H1 (cell line): ENCODE data around the gene TUBB4B. TPM values are rescaled to one million over a fixed set of nuclear protein-coding genes. Genes with fewer than 3 reads are reported as not detected.

Experiments used
- CTCF ChIA-PET: fragments of 300-600 bp; sonication (Branson Sonifier 250); formaldehyde crosslinking; loops from one replicate; lab custom pipeline; 2021; ENCODE audit not compliant: partially characterized antibody; lab: Charles Lee
- POLR2A ChIA-PET: fragments of 300-600 bp; sonication (Branson Sonifier 250); formaldehyde crosslinking; loops from one replicate; lab custom pipeline; 2021; ENCODE audit warnings: inconsistent platforms; ENCODE audit not compliant: partially characterized antibody; lab: Charles Lee
- DNase-seq, 2 experiments: peaks; one replicate each; pipeline versions ENCODE4 v3.0.0 to v3.0.0-alpha.2; 2010 to 2022; ENCODE audit warnings: low spot score in 2 of 2, low read depth in 1 of 2, mixed read lengths in 1 of 2
- FAIRE-seq: peaks from 2 replicates; lab custom pipeline; 2011; peaks lifted over from hg19 to GRCh38; lab: Jason Lieb, UNC
- H2AFZ ChIP-seq: 2 replicates; pipeline ENCODE4 v1.8.1; 2012; ENCODE audit warnings: low read length, inconsistent platforms
- H2AK5ac ChIP-seq: 2 replicates; pipeline ENCODE4 v1.6.1; 2013; ENCODE audit warnings: low read depth, low read length
- H2BK120ac ChIP-seq: replicated peaks from 2 replicates; pipeline ENCODE3; 2013; ENCODE audit warnings: low read depth, low read length, inconsistent platforms
- H2BK12ac ChIP-seq: 2 replicates; pipeline ENCODE4 v1.6.1; 2013; ENCODE audit warnings: low read depth, low read length
- H2BK15ac ChIP-seq: 2 replicates; pipeline ENCODE4 v1.6.1; 2013; ENCODE audit warnings: low read length
- H2BK20ac ChIP-seq: 2 replicates; pipeline ENCODE4 v1.6.1; 2013; ENCODE audit warnings: low read length
- H2BK5ac ChIP-seq: 2 replicates; pipeline ENCODE4 v1.6.1; 2013; ENCODE audit warnings: low read depth, low read length
- H3K14ac ChIP-seq: 2 replicates; pipeline ENCODE4 v1.6.1; 2013; ENCODE audit warnings: inconsistent platforms; ENCODE audit not compliant: insufficient read length
- H3K18ac ChIP-seq: 2 replicates; pipeline ENCODE4 v1.6.1; 2013; ENCODE audit warnings: low read length; ENCODE audit errors: extremely low read depth
- H3K23ac ChIP-seq: 2 replicates; pipeline ENCODE4 v1.6.1; 2013; ENCODE audit warnings: inconsistent platforms; ENCODE audit not compliant: insufficient read length
- H3K23me2 ChIP-seq: 2 replicates; pipeline ENCODE4 v1.6.1; 2013; ENCODE audit warnings: low read depth, low read length
- H3K27ac ChIP-seq: 2 replicates; pipeline ENCODE4 v1.6.1; 2011; ENCODE audit warnings: low read depth, low read length, inconsistent platforms
- H3K27me3 ChIP-seq, 4 experiments: replicated peaks in 1 of 4; 1 replicate in 1 of 4; 2 replicates in 3 of 4; pipeline versions ENCODE4 v1.6.1 to v1.8.1; 2011 to 2013; ENCODE audit warnings: low read length in 3 of 4, mild to moderate bottlenecking in 3 of 4, inconsistent platforms in 2 of 4, mixed read lengths in 2 of 4, moderate library complexity in 1 of 4; ENCODE audit not compliant: control insufficient read depth in 3 of 4, insufficient read depth in 3 of 4; ENCODE audit errors: extremely low read depth in 1 of 4
- H3K36me3 ChIP-seq, 4 experiments: 2 replicates each; pipeline versions ENCODE4 v1.6.1 to v1.8.1; 2011 to 2013; ENCODE audit warnings: mild to moderate bottlenecking in 4 of 4, low read length in 3 of 4, moderate library complexity in 2 of 4, control low read depth in 1 of 4, inconsistent platforms in 1 of 4; ENCODE audit not compliant: insufficient read depth in 4 of 4, control insufficient read depth in 2 of 4
- H3K4ac ChIP-seq: replicated peaks from 2 replicates; pipeline ENCODE3; 2013; ENCODE audit warnings: low read length, low read depth, mixed read lengths, inconsistent platforms; ENCODE audit not compliant: insufficient read length
- H3K4me1 ChIP-seq, 4 experiments: replicated peaks in 1 of 4; 1 replicate in 1 of 4; 2 replicates in 3 of 4; pipeline versions ENCODE4 v1.6.1 to v1.8.1; 2011 to 2013; ENCODE audit warnings: low read length in 3 of 4, inconsistent platforms in 2 of 4, mixed read lengths in 1 of 4; ENCODE audit not compliant: insufficient read depth in 4 of 4, control insufficient read depth in 3 of 4
- H3K4me2 ChIP-seq, 2 experiments: 2 replicates each; pipeline versions ENCODE4 v1.6.1 to v1.8.1; 2011 to 2013; ENCODE audit warnings: low read depth in 2 of 2, low read length in 2 of 2, control low read depth in 1 of 2, inconsistent platforms in 1 of 2, mild to moderate bottlenecking in 1 of 2; ENCODE audit not compliant: insufficient read depth in 1 of 2
- H3K4me3 ChIP-seq, 4 experiments: fragments of 200-600, 300-600 bp in 1 of 4; sonication (generic), shearing (Covaris generic), sonication (Bioruptor Twin) in 1 of 4; 2 replicates each; pipeline versions ENCODE4 v1.5.1 to v1.8.1; 2011 to 2016; ENCODE audit warnings: low read length in 4 of 4, low read depth in 3 of 4, control low read depth in 2 of 4, inconsistent platforms in 2 of 4, mild to moderate bottlenecking in 2 of 4, mixed read lengths in 1 of 4, moderate library complexity in 1 of 4; ENCODE audit not compliant: insufficient read depth in 2 of 4; ENCODE audit errors: extremely low read depth in 1 of 4
- H3K56ac ChIP-seq: replicated peaks from 2 replicates; pipeline ENCODE3; 2013; ENCODE audit warnings: low read depth, mild to moderate bottlenecking, mixed read lengths, low read length, inconsistent platforms; ENCODE audit not compliant: insufficient read length
- H3K79me1 ChIP-seq: 2 replicates; pipeline ENCODE4 v1.6.1; 2013; ENCODE audit warnings: low read depth, low read length, control low read depth
- H3K79me2 ChIP-seq, 2 experiments: 2 replicates each; pipeline versions ENCODE4 v1.6.1 to v1.8.1; 2012 to 2013; ENCODE audit warnings: low read length in 2 of 2, mild to moderate bottlenecking in 2 of 2, inconsistent platforms in 1 of 2; ENCODE audit not compliant: insufficient read depth in 2 of 2, control insufficient read depth in 1 of 2
- H3K9ac ChIP-seq, 4 experiments: replicated peaks in 1 of 4; 1 replicate in 1 of 4; 2 replicates in 3 of 4; pipeline versions ENCODE4 v1.6.1 to v1.8.1; 2011 to 2013; ENCODE audit warnings: low read depth in 3 of 4, low read length in 3 of 4, control low read depth in 2 of 4, mild to moderate bottlenecking in 2 of 4, moderate library complexity in 2 of 4, inconsistent platforms in 1 of 4; ENCODE audit errors: extremely low read depth in 1 of 4
- H3K9me3 ChIP-seq, 2 experiments: 2 replicates each; pipeline versions ENCODE4 v1.6.1 to v1.8.1; 2012 to 2013; ENCODE audit warnings: mild to moderate bottlenecking in 2 of 2, moderate library complexity in 2 of 2, control low read depth in 1 of 2, inconsistent platforms in 1 of 2, low read depth in 1 of 2, low read length in 1 of 2, mixed read lengths in 1 of 2; ENCODE audit not compliant: insufficient read depth in 2 of 2
- H4K20me1 ChIP-seq, 2 experiments: replicated peaks in 1 of 2; 2 replicates each; pipeline versions ENCODE3 to v1.8.1; 2011 to 2013; ENCODE audit warnings: inconsistent platforms in 2 of 2, low read length in 2 of 2, mild to moderate bottlenecking in 1 of 2; ENCODE audit not compliant: insufficient read depth in 2 of 2, control insufficient read depth in 1 of 2
- H4K5ac ChIP-seq: 2 replicates; pipeline ENCODE4 v1.6.1; 2013; ENCODE audit warnings: low read length, low read depth, mixed read lengths, inconsistent platforms; ENCODE audit not compliant: insufficient read length
- H4K8ac ChIP-seq: 2 replicates; pipeline ENCODE4 v1.8.0; 2013; ENCODE audit warnings: mild to moderate bottlenecking, moderate library complexity, low read length, inconsistent platforms; ENCODE audit not compliant: insufficient read depth; ENCODE audit errors: extremely low read depth
- H4K91ac ChIP-seq: replicated peaks from 2 replicates; pipeline ENCODE3; 2013; ENCODE audit warnings: low read length, mixed read lengths, inconsistent platforms; ENCODE audit not compliant: insufficient read length
- ATF3 ChIP-seq: IDR thresholded peaks from 2 replicates; pipeline ENCODE4 v1.6.1; 2011; ENCODE audit warnings: low read depth, mild to moderate bottlenecking, low read length; ENCODE audit not compliant: insufficient read depth
- BACH1 ChIP-seq: IDR thresholded peaks from 2 replicates; pipeline ENCODE4 v1.6.1; 2012; ENCODE audit warnings: low read length, improper control_type of control experiment
- BCL11A ChIP-seq, 2 experiments: IDR thresholded peaks; one replicate each; pipeline ENCODE4 v1.6.1; 2011; ENCODE audit warnings: low read depth in 2 of 2, low read length in 2 of 2, mild to moderate bottlenecking in 2 of 2
- BRCA1 ChIP-seq: IDR thresholded peaks from 2 replicates; pipeline ENCODE4 v1.6.1; 2012; ENCODE audit warnings: low read depth, low read length, improper control_type of control experiment
- CBX8 ChIP-seq: fragments of 300-800, 300-1000 bp; sonication (generic); IDR thresholded peaks from 2 replicates; pipeline ENCODE4 v1.7.1; 2016; ENCODE audit warnings: low read depth, low read length, borderline replicate concordance
- CREB1 ChIP-seq: IDR thresholded peaks from 2 replicates; pipeline ENCODE4 v1.6.1; 2012; ENCODE audit warnings: inconsistent platforms
- GABPA ChIP-seq: IDR thresholded peaks from 2 replicates; pipeline ENCODE4 v1.6.1; 2011; ENCODE audit warnings: mild to moderate bottlenecking, low read length, moderate library complexity, borderline replicate concordance; ENCODE audit not compliant: insufficient read depth
- HDAC6 ChIP-seq: IDR thresholded peaks from one replicate; pipeline ENCODE4 v1.7.1; 2012; ENCODE audit warnings: low read depth, mild to moderate bottlenecking, inconsistent platforms, low read length, moderate library complexity
- KDM4A ChIP-seq: IDR thresholded peaks from one replicate; pipeline ENCODE4 v1.7.1; 2012; ENCODE audit warnings: low read depth, mild to moderate bottlenecking, moderate library complexity, low read length, inconsistent platforms; ENCODE audit not compliant: severe bottlenecking
- POLR2AphosphoS5 ChIP-seq: IDR thresholded peaks from 2 replicates; pipeline ENCODE4 v1.6.1; 2011; ENCODE audit warnings: low read depth, low read length
- SP2 ChIP-seq: IDR thresholded peaks from 2 replicates; pipeline ENCODE4 v1.6.1; 2012; ENCODE audit warnings: mild to moderate bottlenecking, low read length, inconsistent platforms
- SRF ChIP-seq: IDR thresholded peaks from 2 replicates; pipeline ENCODE4 v1.6.1; 2011; ENCODE audit warnings: mild to moderate bottlenecking, low read depth, low read length, moderate library complexity
- TAF1 ChIP-seq: IDR thresholded peaks from 2 replicates; pipeline ENCODE4 v1.6.1; 2011; ENCODE audit warnings: mild to moderate bottlenecking, low read depth, low read length
- TAF7 ChIP-seq: optimal IDR thresholded peaks from 2 replicates; pipeline ENCODE3; 2011; ENCODE audit warnings: low read depth, mild to moderate bottlenecking, inconsistent platforms, low read length, moderate library complexity, borderline replicate concordance
- TCF12 ChIP-seq: IDR thresholded peaks from 2 replicates; pipeline ENCODE4 v1.6.1; 2011; ENCODE audit warnings: low read depth, mild to moderate bottlenecking, low read length
- WGBS, 2 experiments: shearing (Covaris generic) in 1 of 2; methylation state at CpG; one replicate each; pipeline versions ENCODE4 v1.1.6 to v1.1.7; 2013 to 2015; ENCODE audit warnings: low lambda C conversion rate in 2 of 2, mixed read lengths in 2 of 2, inconsistent platforms in 1 of 2, low coverage in 1 of 2, missing lambda C conversion rate in 1 of 2; ENCODE audit not compliant: insufficient replicate concordance in 2 of 2, insufficient coverage in 1 of 2, insufficient read length in 1 of 2; ENCODE audit errors: extremely low coverage in 1 of 2, missing lambda C conversion rate in 1 of 2; 5-methylcytosine and 5-hydroxymethylcytosine counted together
- polyA plus RNA-seq, 7 experiments: library from polyadenylated mRNA; depleted of rRNA in 3 of 7; stranded (reverse) in 5 of 7; unstranded in 2 of 7; fragments of >200 nt in 5 of 7; fragments of 200-250 nt in 2 of 7; gene quantifications; 1 replicate in 5 of 7; 2 replicates in 1 of 7; 4 replicates in 1 of 7; pipeline versions ENCODE4 v1.2.1 to v1.2.3, GENCODE V29; 2011 to 2013; ENCODE audit warnings: missing spikeins in 2 of 7, mixed read lengths in 2 of 7
- total RNA-seq: library from RNA; stranded (reverse); fragmentation: NEBNext Ultra II Directional; extraction: Animal tissue kit (Norgen Biotek cat#: 25700); gene quantifications from 2 replicates; pipeline ENCODE4 v1.2.1, GENCODE V29; 2021

Gene TUBB4B
- total and polyA plus RNA-seq, 2 of the 8 experiments (the other 6 are each of a cell fraction or from before 2014, with no cell fraction given) = 280 to 307 TPM

DNA sequence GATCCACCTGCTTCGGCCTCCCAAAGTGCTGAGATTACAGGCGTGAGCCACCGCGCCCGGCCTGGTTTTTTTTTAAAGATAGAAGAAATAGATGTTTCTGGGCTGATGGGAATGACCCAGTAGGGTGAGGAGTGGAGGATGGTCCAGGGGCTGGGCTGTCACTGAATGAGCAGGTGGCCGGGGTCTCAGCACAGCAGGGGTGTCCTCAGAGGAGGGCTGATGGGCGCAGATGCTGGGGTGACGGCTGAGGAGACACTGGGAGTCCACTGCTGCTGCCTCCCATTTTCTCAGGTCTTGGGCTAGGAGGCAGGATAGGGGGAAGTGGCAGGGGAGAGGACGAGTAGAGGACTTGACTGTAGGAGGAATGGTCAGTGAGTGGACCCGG is 34.1 kb downstream of the TUBB4B start:
- WGBS, 2 experiments = 91% methylated on average over 10 of the region's 10 CpGs; no CpG with 5 or more reads in 1 of the 2 experiments
- no peak overlapping the region for H3K4me3 ChIP-seq
- no peak overlapping the region for H2BK12ac ChIP-seq
- no peak overlapping the region for H4K5ac ChIP-seq
- no peak overlapping the region for H4K91ac ChIP-seq
- no peak overlapping the region for H2BK120ac ChIP-seq
- DNase-seq = no peak
- peaks cover 4 to 14% of the 10 kb centered on the region in 2 experiments for H4K20me1 ChIP-seq
- no peak overlapping the region for H2BK20ac ChIP-seq
- H3K18ac ChIP-seq = no peak overlapping the region
- no peak overlapping the region for H3K27ac ChIP-seq
- H3K4me2 ChIP-seq = no peak overlapping the region
- peaks cover 0 to 21% (median 11%) of the 10 kb centered on the region in 4 experiments; a peak in 5 of 7 replicates for H3K27me3 ChIP-seq
- peaks cover 2% of the 10 kb centered on the region; the same call in 1 of the 2 replicates for H3K23me2 ChIP-seq
- no peaks in the 10 kb centered on the region; a peak in 1 of 4 replicates for H3K9me3 ChIP-seq
- no peak for TF ChIP-seq GABPA
- TF ChIP-seq POLR2AphosphoS5 = no peak
- TF ChIP-seq TCF12 = no peak
- TF ChIP-seq BACH1 = no peak
- TF ChIP-seq BRCA1 = no peak
- no peak for TF ChIP-seq SP2
- no peak for TF ChIP-seq HDAC6
- TF ChIP-seq CREB1 = no peak
- TF ChIP-seq ATF3 = no peak
- no peak for TF ChIP-seq CBX8
- no peak for TF ChIP-seq TAF1
- TF ChIP-seq SRF = no peak
- no peak for TF ChIP-seq KDM4A
- no peak for TF ChIP-seq BCL11A (IDR thresholded peaks at IDR 0.05; ENCODE audit: low read depth in 2 of 2, low read length in 2 of 2)
- no peak for TF ChIP-seq TAF7
- TF ChIP-seq, all 59 proteins: peak for 0
- Histone ChIP-seq H2AK5ac (no peak overlapping the region), H4K8ac (no peak overlapping the region; the same call in 1 of the 2 replicates), H3K23ac (no peak overlapping the region), H3K4me1 (peaks cover 0 to 25% (median 15%) of the 10 kb centered on the region in 4 experiments; a peak in 6 of 7 replicates), H3K79me2 (no peaks in the 10 kb centered on the region), H3K9ac (no peak overlapping the region), H3K56ac (no peak overlapping the region), H3K79me1 (no peaks in the 10 kb centered on the region), H3K36me3 (peaks cover 0 to 23% (median 4%) of the 10 kb centered on the region in 4 experiments; a peak in 4 of 8 replicates), H2AFZ (no peak overlapping the region), H2BK5ac (no peak overlapping the region), H2BK15ac (no peak overlapping the region), H3K4ac (no peak overlapping the region), H3K14ac (no peak overlapping the region)
- ChIA-PET POLR2A (interaction anchor here (47.8 kb wide), 1 partner anchor 40 kb away, joined by 1462 read pairs; the partner anchor contains the start of genes CYSRT1, NDOR1, NELFB and RNF208), CTCF (interaction anchor here (0.5 to 2.7 kb wide), 6 partner anchors 12 to 890 kb away, joined by 3 to 10 read pairs (median 4); no protein-coding TSS in a partner anchor)
- FAIRE-seq = no peak
